ENCODE data around the gene NAALADL2.
A peak's percentile ranks its signal among the peaks of the same experiment; 100 is the strongest.

NAALADL2 gene

DNA sequence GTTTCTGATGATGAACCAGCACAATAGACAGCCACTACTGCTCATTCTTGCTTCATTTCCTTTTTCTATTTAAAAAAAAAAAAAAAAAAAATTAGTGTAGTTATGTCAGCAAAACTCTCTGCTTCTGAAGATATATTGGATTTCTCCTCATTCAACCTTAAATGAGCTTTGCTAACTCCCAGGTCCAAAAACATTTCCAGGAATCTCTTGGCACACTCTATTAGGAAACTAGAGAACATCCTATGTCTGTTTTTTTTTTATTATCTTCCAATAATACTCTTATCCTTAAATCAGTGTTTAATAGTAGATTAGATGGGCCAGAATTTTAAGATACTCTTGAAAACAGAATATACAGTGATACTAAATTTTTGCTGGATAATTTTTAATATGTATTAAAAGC, 398.0 kb downstream of the NAALADL2 start:
- TF ChIP-seq, protein P1, sequence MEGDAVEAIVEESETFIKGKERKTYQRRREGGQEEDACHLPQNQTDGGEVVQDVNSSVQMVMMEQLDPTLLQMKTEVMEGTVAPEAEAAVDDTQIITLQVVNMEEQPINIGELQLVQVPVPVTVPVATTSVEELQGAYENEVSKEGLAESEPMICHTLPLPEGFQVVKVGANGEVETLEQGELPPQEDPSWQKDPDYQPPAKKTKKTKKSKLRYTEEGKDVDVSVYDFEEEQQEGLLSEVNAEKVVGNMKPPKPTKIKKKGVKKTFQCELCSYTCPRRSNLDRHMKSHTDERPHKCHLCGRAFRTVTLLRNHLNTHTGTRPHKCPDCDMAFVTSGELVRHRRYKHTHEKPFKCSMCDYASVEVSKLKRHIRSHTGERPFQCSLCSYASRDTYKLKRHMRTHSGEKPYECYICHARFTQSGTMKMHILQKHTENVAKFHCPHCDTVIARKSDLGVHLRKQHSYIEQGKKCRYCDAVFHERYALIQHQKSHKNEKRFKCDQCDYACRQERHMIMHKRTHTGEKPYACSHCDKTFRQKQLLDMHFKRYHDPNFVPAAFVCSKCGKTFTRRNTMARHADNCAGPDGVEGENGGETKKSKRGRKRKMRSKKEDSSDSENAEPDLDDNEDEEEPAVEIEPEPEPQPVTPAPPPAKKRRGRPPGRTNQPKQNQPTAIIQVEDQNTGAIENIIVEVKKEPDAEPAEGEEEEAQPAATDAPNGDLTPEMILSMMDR (IDR thresholded peaks at IDR 0.05; ENCODE audit: low read length, missing control alignments): no peak
- DNase-seq (ENCODE audit: low read depth): no peak
- no peak overlapping the region for H3K4me3 ChIP-seq (replicated peaks; ENCODE audit: low read depth, low read length)

DNA sequence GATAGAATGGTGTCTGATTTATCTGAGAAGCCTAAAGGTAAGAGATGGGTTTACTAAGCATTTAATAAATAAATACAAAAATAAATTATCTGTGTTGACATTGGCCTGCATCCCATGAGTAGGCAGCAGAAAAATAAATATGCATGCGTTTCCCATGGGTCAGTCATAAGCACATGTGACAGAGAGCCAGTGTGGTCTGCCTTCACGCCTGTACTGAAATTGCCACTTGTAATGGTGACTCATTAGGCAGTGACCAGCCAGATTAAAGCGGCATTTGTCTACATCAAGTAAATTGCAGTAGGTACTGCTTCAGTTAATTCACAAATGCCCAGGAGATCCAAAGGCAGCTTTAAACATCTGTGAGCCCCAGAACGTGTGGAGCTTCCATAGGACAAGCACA, 399.6 kb downstream of the NAALADL2 start:
- TF ChIP-seq, protein P1 (IDR thresholded peaks at IDR 0.05; ENCODE audit: low read length, missing control alignments): no peak
- peak; percentile 11 for DNase-seq (ENCODE audit: low read depth)
- H3K4me3 ChIP-seq (replicated peaks; ENCODE audit: low read depth, low read length): no peak overlapping the region

GRCh38 chr3:175260145-175260794, 401.1 kb downstream of the NAALADL2 start:
- TF ChIP-seq, protein P1 (IDR thresholded peaks at IDR 0.05; ENCODE audit: low read length, missing control alignments): no peak
- peak; percentile 50 for DNase-seq (ENCODE audit: low read depth)
- no peak overlapping the region for H3K4me3 ChIP-seq (replicated peaks; ENCODE audit: low read depth, low read length)

DNA sequence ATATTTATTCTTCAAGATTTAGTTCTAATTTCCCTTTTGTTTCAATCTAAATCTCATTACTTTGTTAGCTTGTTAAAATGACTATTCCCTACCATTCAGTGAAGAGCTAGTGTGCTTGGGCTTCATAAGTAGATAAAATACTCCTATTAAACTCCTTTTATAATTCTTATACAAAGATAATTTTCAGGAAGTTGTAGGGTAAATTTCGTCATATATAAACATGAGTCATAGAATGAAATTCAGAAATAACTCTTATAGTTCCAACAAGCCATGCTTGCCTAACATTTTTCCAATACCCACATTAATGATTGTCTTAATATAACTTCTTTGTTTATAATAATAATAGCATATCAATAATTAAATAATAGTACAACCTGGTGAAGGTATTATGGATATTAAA, 407.3 kb downstream of the NAALADL2 start:
- peak; percentile 65 for DNase-seq (ENCODE audit: low read depth)
- TF ChIP-seq, protein P1 (IDR thresholded peaks at IDR 0.05; ENCODE audit: low read length, missing control alignments): no peak
- no peak overlapping the region for H3K4me3 ChIP-seq (replicated peaks; ENCODE audit: low read depth, low read length)

DNA sequence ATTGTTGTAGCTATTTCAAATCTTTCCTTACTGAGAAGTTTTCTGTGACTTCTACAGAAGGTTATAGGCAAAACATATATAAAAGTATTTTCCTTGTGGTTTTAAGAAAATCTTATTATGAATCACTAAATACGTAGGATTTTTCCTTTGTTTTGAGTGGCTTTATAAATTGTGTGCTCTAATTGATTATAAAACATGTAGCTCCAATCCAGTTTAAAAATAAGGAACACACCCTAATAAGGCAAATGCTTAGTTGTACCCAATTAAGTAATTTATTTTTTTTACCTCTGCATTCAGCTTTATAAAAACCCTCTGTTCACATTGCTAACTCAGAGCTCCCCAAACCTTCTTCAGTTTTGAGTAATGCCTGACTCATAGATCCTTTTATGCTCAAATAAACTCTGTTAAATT, 408.0 kb downstream of the NAALADL2 start:
- peak; percentile 39 for DNase-seq (ENCODE audit: low read depth)
- no peak overlapping the region for H3K4me3 ChIP-seq (replicated peaks; ENCODE audit: low read depth, low read length)
- TF ChIP-seq, protein P1 (IDR thresholded peaks at IDR 0.05; ENCODE audit: low read length, missing control alignments): no peak

DNA sequence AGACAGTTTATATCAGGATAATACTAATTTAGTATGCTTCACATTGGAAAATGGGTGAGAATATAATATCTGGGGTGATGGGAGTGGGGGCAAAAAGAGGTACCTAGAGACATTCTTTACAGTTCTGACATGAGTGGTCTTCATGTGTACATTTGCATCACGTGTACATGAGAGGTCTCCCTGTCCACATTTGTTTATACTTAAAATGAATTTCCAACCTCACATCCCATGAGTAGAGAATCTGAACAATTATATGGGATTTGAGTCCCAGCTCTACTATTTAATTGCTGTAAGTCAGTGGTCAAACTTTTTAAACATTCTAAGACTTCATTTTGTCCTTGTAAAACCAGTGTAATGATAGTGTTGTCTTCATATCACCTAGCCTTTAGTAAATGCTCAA, 408.4 kb downstream of the NAALADL2 start:
- DNase-seq (ENCODE audit: low read depth): no peak
- TF ChIP-seq, protein P1 (IDR thresholded peaks at IDR 0.05; ENCODE audit: low read length, missing control alignments): no peak
- no peak overlapping the region for H3K4me3 ChIP-seq (replicated peaks; ENCODE audit: low read depth, low read length)

DNA sequence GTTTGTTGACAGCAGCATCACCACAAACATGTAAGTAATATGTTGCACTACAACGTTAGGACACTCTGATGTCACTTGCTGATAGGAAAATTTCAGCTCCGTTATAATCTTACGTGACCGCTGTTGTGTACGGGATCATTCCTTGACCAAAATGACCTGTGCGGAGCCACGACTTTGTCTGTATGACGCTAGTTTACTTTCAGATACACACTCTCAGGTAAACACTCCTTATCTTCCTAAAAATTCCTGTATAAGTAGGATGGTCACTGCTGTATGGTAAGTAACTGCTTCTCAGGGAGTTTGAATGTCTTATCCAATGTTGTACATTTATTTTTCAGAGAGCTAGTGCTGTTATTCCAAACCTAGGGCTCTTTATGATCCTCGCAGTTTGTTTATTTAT, 410.3 kb downstream of the NAALADL2 start:
- TF ChIP-seq, protein P1 (IDR thresholded peaks at IDR 0.05; ENCODE audit: low read length, missing control alignments): no peak
- DNase-seq (ENCODE audit: low read depth): no peak
- no peak overlapping the region for H3K4me3 ChIP-seq (replicated peaks; ENCODE audit: low read depth, low read length)
